GM18508 (cell line): Measurements from ENCODE around the gene WDR82.

Experiments
- ATAC-seq: cut with Tn5 transposase; IDR thresholded peaks from one replicate; pipeline ENCODE4 v1.9.1; 2021; ENCODE audit warnings: moderate number of reproducible peaks; ENCODE audit not compliant: insufficient read depth, unreplicated experiment

The WDR82 gene

DNA sequence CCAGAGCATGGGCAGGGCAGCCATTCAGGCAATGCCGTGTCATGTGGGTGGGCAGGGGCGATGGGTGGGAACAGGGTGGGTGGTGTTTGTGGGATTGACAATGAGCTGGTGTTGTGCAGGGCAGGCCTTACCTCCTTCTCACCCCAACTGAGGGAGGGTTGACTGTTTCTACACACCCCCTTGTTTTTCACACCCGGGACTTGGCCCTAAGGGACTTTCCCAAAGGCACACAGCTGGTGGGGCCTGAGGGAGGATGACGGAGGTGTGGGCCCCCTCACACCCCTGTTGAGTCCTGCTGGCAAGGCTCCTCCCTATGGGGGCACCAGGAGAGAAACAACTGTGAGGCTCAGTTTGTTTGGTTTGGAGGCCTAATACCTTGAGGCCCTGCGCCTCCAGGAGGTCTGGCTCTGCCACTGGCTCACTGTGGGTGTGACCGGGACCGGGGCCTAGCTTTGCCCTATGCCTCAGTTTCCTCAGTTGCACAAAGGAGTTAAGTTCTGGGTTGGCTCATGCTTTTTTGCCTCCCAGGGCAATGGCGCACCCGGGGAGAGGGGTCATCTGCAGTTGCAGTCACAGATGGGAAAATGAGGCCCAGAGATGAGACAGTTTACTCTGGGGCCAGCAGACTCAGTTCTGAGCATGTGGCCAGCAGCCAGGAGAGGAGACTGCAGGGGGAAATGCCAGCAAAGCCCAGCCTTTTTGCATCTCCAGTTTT, 32.6 kb upstream of the WDR82 start:
- ATAC-seq: no peak

GRCh38 chr3:52308308-52308707, 29.9 kb upstream of the WDR82 start:
- ATAC-seq: no peak

DNA sequence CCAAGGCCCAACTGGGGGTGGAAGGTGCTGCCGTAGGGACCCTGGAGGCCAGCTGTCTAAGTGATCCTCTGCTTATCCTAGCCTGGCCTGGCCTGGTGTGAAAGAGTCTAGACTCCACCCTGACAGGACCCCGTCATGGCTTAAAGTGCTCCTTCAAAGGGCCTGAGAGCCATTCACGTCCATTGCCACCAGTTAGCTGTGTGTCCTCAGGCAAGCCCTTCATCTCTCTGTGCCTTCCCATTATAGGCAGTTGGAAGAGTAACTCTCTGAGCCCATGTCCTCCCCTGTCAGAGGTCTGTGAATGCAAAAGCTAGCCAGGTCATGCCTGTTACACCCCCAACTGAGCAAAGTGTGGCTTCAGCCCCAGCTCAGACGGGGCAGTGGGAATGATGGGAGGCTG, 28.5 kb upstream of the WDR82 start:
- ATAC-seq: no peak

DNA sequence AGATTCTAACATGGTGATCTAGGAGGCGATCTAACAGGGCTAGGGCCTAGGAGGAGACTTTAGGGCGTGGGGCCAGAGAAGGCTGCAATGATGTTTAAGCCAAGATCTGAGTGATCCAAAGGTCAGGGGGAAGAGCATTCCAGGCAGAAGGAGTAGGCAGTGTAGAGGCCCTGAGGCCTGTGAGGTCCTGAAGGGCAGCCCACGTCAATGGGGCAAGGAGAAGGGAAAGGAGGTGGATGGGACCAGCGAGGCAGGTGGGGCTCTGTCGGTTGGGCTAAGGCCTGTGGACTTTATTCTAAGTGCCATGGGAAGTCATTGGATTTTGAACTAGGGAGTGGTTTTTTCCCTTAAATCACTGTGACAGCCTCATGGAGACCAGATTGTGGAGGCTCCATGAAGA, 27.5 kb upstream of the WDR82 start:
- ATAC-seq: no peak

- no peak for ATAC-seq
Measured at GRCh38 chr3:52303811-52304210, 25.4 kb upstream of the WDR82 start.

DNA sequence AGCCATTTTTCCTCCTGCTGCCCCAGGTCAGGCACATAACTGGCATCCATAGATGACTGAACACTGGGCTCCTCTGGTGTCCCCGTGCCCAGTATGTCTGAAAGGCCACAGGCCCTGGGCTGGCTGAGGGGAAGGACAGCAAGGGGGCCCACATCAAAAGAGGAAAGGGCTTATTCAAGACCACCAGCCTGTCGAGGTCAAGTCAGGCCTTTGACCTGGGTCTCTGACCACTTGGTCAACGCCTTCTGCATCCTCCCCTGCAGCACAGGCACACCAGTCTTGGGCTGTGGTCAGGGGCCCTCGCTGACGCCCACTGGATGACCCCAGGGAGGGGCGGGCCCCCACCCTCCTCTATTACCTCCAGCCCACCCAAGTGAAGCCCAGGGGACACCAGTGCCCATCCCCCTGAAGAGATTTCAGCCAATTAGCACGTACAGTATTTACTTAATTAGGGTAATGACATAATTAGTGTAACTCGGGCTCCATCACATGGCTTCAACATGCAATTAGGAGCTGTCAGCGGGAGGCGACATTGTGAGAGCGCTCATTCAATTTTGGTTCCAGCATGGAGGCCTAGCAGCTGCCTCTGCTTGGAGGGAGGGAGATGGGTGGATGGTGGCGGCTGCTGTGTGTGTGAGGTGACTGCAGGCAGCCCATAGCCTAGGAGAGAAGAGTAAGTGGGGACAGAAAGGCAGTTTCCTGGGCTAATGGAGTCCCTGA, 24.1 kb upstream of the WDR82 start:
- ATAC-seq: no peak

DNA sequence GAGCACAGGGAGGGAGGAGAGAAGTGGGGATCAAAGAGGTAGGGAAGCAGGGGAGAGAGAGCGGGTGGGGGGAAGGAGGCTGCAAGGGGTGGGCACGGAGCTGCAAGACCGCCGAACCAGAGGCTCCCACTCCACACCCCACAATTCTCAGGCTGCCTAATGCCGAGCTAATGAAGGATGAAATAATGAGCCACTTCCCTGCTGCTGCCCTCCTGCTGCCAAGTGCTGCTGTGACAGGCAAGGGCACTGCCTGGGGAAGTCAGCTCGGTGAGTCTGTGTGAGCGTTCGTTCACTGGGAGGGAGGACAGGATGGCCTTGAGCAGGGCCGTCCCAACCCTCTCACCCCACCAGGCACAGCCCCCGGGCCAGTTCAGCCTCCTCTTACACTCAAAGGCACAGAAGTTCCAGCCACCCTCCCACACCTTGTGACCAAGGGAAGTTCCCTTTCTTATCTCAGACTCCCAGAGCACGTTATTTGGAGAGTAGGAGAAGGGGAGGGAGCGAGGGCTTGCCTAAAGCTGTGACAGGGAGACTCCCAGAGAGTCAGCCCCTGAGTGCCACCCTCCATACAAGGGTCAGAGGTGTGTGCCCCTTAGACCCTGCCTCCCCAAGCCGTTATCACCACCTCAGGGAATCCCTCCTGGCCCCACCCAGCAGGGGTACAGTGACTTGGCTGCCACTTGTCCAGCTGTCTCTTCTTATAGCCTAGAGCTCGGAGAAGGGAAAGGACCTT, 21.6 kb upstream of the WDR82 start:
- ATAC-seq: no peak

GRCh38 chr3:52299247-52299878, 20.9 kb upstream of the WDR82 start:
- ATAC-seq: no peak

- ATAC-seq: no peak
Measured at GRCh38 chr3:52298149-52299098, 20.0 kb upstream of the WDR82 start.

DNA sequence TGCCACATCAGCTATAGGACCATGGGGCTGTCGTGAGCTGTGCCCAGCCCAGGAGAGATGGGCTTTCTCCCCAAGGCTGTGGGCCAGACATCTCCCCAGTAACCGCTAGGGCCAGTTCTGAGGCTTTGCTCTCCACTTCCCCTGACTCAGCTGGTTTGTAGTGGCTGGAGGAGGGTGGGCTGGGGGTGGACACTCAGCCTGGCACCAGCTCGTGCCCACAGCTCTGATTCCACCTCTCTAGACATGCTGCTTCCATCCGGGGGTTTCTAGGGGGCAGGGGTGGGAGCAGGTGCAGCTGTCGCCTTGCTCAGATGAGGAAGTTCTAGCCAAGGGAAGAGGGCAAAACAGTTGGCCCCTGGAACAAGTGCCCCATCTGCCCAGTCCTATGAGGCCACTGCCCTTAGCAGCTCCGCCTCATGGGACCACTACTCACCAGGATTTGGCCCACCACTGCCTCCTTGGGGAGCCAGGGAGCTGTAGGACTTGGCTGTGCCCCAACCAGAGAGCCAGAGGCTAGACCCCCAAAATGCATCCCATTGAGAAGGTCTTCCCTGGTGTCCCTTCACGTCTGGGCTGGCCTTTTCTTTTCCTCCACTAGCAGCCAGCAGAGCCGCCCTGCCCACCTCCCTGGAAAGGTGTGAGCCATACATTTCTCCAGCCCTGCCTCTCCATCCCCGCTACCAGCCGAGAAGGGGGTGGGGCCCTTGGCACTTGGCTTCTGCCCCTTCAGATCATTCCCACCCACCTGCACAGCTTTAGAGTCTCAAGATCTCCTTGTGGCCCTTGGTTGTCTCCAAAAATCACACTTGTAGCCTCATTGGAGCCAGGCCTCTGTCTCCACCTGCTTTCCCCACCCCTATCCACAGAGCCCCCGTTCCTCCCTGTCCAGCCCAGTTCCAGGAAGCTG, 19.0 kb upstream of the WDR82 start:
- ATAC-seq: no peak

GRCh38 chr3:52295671-52296208, 17.3 kb upstream of the WDR82 start:
- no peak for ATAC-seq

DNA sequence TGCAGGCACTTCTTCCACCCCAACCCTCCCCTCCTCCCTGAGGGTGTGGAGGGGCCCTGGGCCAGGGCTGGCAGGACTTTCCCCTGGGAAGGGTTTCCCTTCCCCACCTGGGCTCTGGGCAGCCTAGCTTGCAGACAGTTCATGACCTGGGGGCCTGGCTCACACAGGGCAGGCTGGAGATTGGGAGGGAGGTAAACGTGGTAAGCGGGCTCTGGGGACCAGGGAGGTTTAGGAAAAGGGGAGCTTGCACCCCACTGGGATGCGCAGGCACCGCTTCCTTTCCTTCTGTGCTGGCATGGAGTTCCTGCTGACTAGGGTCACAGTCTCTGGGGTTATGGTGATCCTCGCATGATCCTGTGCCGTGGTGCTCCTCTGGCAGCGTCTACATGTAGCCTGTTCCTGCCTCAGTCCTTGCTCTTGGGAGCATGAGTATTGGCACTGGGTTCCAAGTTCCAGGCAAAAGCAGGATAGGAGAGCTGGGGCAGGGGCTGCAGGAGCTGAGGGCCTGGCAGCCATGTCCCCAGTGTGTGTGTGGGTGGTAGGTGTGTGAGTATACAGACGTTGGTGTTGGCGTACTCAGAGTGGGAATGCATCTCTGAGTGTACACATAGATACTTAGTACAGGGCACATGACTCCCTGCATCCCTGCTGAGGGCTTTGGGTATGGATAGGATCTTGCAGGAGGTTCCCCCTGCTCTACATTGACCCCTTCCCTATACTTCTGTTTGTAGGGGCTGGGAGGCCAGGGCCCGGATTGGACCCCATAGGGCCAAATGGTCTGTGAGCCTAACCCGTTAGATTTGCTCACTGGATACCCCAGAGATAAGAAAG, 16.1 kb upstream of the WDR82 start:
- ATAC-seq: no peak

DNA sequence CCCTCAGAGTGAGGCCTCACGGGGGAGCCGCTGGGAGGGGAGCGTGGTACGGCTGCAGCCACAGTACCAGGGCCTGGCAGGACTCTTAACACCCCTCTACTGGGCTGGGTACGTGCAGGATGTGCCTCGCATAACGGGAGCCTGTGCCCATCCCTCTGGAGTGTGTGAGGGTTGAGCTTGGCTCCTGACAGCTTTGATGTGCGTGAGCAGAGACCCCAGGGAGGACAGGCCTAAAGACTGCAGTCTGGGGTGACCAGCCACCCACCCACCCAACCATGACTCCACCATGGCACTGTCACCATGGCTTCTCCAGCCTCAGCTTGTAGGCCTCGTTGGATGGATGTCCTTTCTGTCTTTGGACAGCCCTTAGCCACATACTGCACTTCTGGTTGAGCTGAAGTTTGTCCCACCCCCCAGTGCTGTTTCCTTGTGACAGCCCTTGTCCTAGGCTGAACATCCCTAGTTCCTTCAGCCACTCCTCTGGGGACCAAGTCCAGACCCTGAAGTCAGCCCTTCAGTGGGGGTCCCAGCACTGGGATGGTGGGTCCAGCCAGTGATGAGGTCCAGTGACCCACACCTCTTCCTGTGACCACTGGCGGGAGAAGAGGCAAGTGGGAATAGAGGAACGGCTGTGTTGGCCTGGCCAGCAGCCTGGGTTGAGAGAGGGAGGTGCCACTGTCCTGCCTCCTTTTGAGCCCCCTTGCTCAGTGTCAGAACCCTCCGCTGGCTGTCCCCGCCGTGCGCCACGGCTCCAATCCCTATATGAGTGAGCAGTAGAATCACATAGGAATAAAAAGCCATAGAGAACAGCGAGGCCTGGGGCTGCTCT, 15.3 kb upstream of the WDR82 start:
- no peak for ATAC-seq

- no peak for ATAC-seq
Measured at GRCh38 chr3:52292247-52293065, 14.0 kb upstream of the WDR82 start.

GRCh38 chr3:52291508-52292181, 13.2 kb upstream of the WDR82 start:
- no peak for ATAC-seq
